ENCODE measurements around the gene HLA-DPA1.

DNA sequence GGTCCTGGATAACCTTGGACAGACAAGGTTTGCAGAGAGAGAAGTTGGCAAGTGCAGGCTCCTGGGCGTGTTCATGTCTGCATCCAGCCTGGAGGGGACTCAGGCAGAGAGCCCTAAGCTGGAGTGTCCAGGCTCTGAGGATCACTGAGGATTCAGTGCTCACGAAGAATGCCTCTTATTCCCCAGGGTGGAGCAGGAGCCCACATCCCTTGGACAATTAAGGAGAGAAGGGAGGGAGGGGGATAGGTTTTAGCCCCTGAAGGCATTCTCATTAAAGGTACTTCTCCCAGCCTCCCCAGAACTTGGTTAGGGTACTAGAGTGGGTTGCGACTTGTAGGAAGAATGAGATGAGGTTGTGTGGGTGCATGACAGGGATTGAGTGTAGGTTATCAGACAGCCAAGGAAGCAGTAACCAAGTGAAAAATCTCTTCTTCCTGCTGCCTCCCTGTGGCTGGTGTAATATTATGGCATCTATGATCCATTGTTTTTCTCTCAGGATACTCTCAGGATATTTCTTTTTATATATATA lies 3.0 kb upstream of the HLA-DPA1 start:
- TF ChIP-seq, protein P1, sequence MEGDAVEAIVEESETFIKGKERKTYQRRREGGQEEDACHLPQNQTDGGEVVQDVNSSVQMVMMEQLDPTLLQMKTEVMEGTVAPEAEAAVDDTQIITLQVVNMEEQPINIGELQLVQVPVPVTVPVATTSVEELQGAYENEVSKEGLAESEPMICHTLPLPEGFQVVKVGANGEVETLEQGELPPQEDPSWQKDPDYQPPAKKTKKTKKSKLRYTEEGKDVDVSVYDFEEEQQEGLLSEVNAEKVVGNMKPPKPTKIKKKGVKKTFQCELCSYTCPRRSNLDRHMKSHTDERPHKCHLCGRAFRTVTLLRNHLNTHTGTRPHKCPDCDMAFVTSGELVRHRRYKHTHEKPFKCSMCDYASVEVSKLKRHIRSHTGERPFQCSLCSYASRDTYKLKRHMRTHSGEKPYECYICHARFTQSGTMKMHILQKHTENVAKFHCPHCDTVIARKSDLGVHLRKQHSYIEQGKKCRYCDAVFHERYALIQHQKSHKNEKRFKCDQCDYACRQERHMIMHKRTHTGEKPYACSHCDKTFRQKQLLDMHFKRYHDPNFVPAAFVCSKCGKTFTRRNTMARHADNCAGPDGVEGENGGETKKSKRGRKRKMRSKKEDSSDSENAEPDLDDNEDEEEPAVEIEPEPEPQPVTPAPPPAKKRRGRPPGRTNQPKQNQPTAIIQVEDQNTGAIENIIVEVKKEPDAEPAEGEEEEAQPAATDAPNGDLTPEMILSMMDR (IDR thresholded peaks at IDR 0.05) = no peak
- TF ChIP-seq POLR2A (IDR thresholded peaks at IDR 0.05) = no peak
